ENCODE measurements around the gene AMFR.

Gene AMFR

GRCh38 chr16:56369202-56369601, 56.1 kb downstream of the AMFR start:
- H3K4me3 ChIP-seq (ENCODE audit: low read depth, low read length): no peak overlapping the region
- no peak for TF ChIP-seq CTCF (IDR thresholded peaks at IDR 0.05; ENCODE audit: low read depth, low read length)
- H3K27me3 ChIP-seq (ENCODE audit: insufficient read depth, low read depth, severe bottlenecking): no peaks in the 10 kb centered on the region
- H3K9me3 ChIP-seq (ENCODE audit: severe bottlenecking): no peaks in the 10 kb centered on the region
- H3K36me3 ChIP-seq: peaks cover 37% of the 10 kb centered on the region
- no peak for DNase-seq
- H3K27ac ChIP-seq: no peak overlapping the region

GRCh38 chr16:56368545-56368944, 56.8 kb downstream of the AMFR start:
- no peak overlapping the region for H3K4me3 ChIP-seq (ENCODE audit: low read depth, low read length)
- no peak overlapping the region for H3K27ac ChIP-seq
- TF ChIP-seq CTCF (IDR thresholded peaks at IDR 0.05; ENCODE audit: low read depth, low read length): no peak
- H3K36me3 ChIP-seq: peaks cover 42% of the 10 kb centered on the region
- no peaks in the 10 kb centered on the region for H3K9me3 ChIP-seq (ENCODE audit: severe bottlenecking)
- no peaks in the 10 kb centered on the region for H3K27me3 ChIP-seq (ENCODE audit: insufficient read depth, low read depth, severe bottlenecking)
- no peak for DNase-seq

GRCh38 chr16:56367764-56368163, 57.6 kb downstream of the AMFR start:
- DNase-seq: no peak
- H3K36me3 ChIP-seq: peaks cover 50% of the 10 kb centered on the region
- no peak for TF ChIP-seq CTCF (IDR thresholded peaks at IDR 0.05; ENCODE audit: low read depth, low read length)
- no peaks in the 10 kb centered on the region for H3K9me3 ChIP-seq (ENCODE audit: severe bottlenecking)
- no peaks in the 10 kb centered on the region for H3K27me3 ChIP-seq (ENCODE audit: insufficient read depth, low read depth, severe bottlenecking)
- H3K4me3 ChIP-seq (ENCODE audit: low read depth, low read length): no peak overlapping the region
- H3K27ac ChIP-seq: no peak overlapping the region

- DNase-seq: no peak
- TF ChIP-seq CTCF (IDR thresholded peaks at IDR 0.05; ENCODE audit: low read depth, low read length): no peak
- H3K36me3 ChIP-seq: peaks cover 55% of the 10 kb centered on the region
- no peak overlapping the region for H3K27ac ChIP-seq
- no peaks in the 10 kb centered on the region for H3K9me3 ChIP-seq (ENCODE audit: severe bottlenecking)
- no peaks in the 10 kb centered on the region for H3K27me3 ChIP-seq (ENCODE audit: insufficient read depth, low read depth, severe bottlenecking)
- no peak overlapping the region for H3K4me3 ChIP-seq (ENCODE audit: low read depth, low read length)
Measured at GRCh38 chr16:56366945-56367344, 58.4 kb downstream of the AMFR start.

GRCh38 chr16:56365552-56365951, 59.8 kb downstream of the AMFR start:
- H3K36me3 ChIP-seq: peaks cover 55% of the 10 kb centered on the region
- H3K9me3 ChIP-seq (ENCODE audit: severe bottlenecking): no peaks in the 10 kb centered on the region
- no peak for DNase-seq
- no peak overlapping the region for H3K4me3 ChIP-seq (ENCODE audit: low read depth, low read length)
- H3K27ac ChIP-seq: no peak overlapping the region
- H3K27me3 ChIP-seq (ENCODE audit: insufficient read depth, low read depth, severe bottlenecking): no peaks in the 10 kb centered on the region
- no peak for TF ChIP-seq CTCF (IDR thresholded peaks at IDR 0.05; ENCODE audit: low read depth, low read length)

GRCh38 chr16:56364865-56365264, 60.5 kb downstream of the AMFR start:
- no peak overlapping the region for H3K27ac ChIP-seq
- peaks cover 55% of the 10 kb centered on the region for H3K36me3 ChIP-seq
- DNase-seq: no peak
- no peaks in the 10 kb centered on the region for H3K9me3 ChIP-seq (ENCODE audit: severe bottlenecking)
- no peak overlapping the region for H3K4me3 ChIP-seq (ENCODE audit: low read depth, low read length)
- no peak for TF ChIP-seq CTCF (IDR thresholded peaks at IDR 0.05; ENCODE audit: low read depth, low read length)
- H3K27me3 ChIP-seq (ENCODE audit: insufficient read depth, low read depth, severe bottlenecking): no peaks in the 10 kb centered on the region
